Vagina (tissue), 2 donors: ENCODE measurements around the gene MAST2. TPM values are rescaled to one million over a fixed set of nuclear protein-coding genes. Genes with fewer than 3 reads are reported as not detected.
A peak's percentile ranks its signal among the peaks of the same experiment; 100 is the strongest.

ENCODE experiments used
- DNase-seq, 2 donors: peaks; one replicate each; pipeline ENCODE4 v3.0.0-alpha.2; 2017; ENCODE audit errors: extremely low spot score in 2 of 2
- H3K27ac ChIP-seq: fragments of 200-600 bp; sonication (generic); one replicate; pipeline ENCODE4 v1.5.1; 2019
- H3K27me3 ChIP-seq: fragments of 200-600 bp; sonication (generic); one replicate; pipeline ENCODE4 v1.5.1; 2019
- H3K36me3 ChIP-seq, 2 donors: fragments of 200-600 bp; sonication (generic); one replicate each; pipeline ENCODE4 v1.5.1; 2017 to 2019
- H3K4me1 ChIP-seq: fragments of 200-600 bp; sonication (generic); one replicate; pipeline ENCODE4 v1.5.1; 2019
- H3K4me3 ChIP-seq, 2 donors: fragments of 200-600 bp; sonication (generic); 1 replicate in 1 of 2; 2 replicates in 1 of 2; pipeline ENCODE4 v1.5.1; 2016 to 2019
- H3K9me3 ChIP-seq: fragments of 200-600 bp; sonication (generic); one replicate; pipeline ENCODE4 v1.5.1; 2019
- CTCF ChIP-seq, 3 experiments: fragments of 450-650 bp in 2 of 3; fragments of 200-600 bp in 1 of 3; sonication (generic) in 1 of 3; IDR thresholded peaks; one replicate each; pipeline ENCODE4 v1.5.1; 2017 to 2019; ENCODE audit warnings: antibody characterized with exemption in 3 of 3, mild to moderate bottlenecking in 2 of 3, moderate library complexity in 2 of 3
- POLR2A ChIP-seq, 2 donors: fragments of 450-650 bp; IDR thresholded peaks; one replicate each; pipeline ENCODE4 v1.6.1; 2017; ENCODE audit warnings: antibody characterized with exemption in 2 of 2, mild to moderate bottlenecking in 2 of 2, moderate library complexity in 2 of 2
- POLR2AphosphoS5 ChIP-seq, 2 donors: sonication (generic); formaldehyde crosslinking; IDR thresholded peaks; one replicate each; pipeline ENCODE4 v1.9.0; 2017; ENCODE audit warnings: antibody characterized with exemption in 2 of 2, mild to moderate bottlenecking in 2 of 2, low read depth in 1 of 2; ENCODE audit not compliant: insufficient read depth in 1 of 2
- intact Hi-C: fragments of 100-400 bp; cut with DNase I; formaldehyde crosslinking; loops from one replicate; pipeline ENCODE4 v1.15.1; 2023
- total RNA-seq: library from RNA; depleted of rRNA; stranded (reverse); fragments of >200 nt; gene quantifications from one replicate; pipeline ENCODE4 v1.2.3, GENCODE V29; 2016

Gene MAST2
- total RNA-seq, 1 donor from 2014 or later = 28.2 TPM

DNA sequence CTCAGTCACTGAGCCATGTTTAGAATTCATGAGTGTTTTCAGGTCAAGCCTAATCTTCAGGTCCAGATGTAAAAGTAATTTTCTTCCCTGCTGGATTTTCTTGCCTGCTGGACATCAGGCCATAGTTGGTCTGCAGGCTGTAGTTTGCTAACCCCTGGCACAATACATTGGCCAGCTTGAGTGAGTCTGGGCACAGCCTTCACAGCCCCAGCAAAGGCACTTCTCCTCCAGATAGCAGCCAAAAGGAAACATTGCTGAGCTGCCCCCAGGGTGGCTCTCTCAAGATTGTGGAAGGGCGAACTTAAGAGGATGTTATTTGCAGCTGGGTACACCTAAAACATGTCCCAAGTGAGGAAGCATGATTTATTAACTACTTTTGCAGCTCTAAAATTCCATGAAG is 202.2 kb downstream of the MAST2 start:
- no peaks in the 10 kb centered on the region for H3K9me3 ChIP-seq
- TF ChIP-seq POLR2AphosphoS5 (IDR thresholded peaks at IDR 0.05; ENCODE audit: insufficient read depth in 1 of 2, low read depth in 1 of 2) (no peak), CTCF (IDR thresholded peaks at IDR 0.05) (no peak), POLR2A (IDR thresholded peaks at IDR 0.05) (no peak)
- H3K36me3 ChIP-seq = peaks cover 0 to 39% of the 10 kb centered on the region in 2 donors
- no peak overlapping the region for H3K27ac ChIP-seq
- H3K27me3 ChIP-seq = no peaks in the 10 kb centered on the region
- no peak overlapping the region for H3K4me3 ChIP-seq
- peak in 1 of 2 donors; percentile 40 for DNase-seq
- intact Hi-C loops = no loop called here
- H3K4me1 ChIP-seq = no peaks in the 10 kb centered on the region

- Histone ChIP-seq H3K27ac (no peak overlapping the region), H3K4me3 (no peak overlapping the region), H3K27me3 (no peaks in the 10 kb centered on the region), H3K36me3 (peaks cover 0 to 39% of the 10 kb centered on the region in 2 donors), H3K4me1 (no peaks in the 10 kb centered on the region), H3K9me3 (no peaks in the 10 kb centered on the region)
- peak in 1 of 2 donors; percentile 6 for DNase-seq
- TF ChIP-seq POLR2A (IDR thresholded peaks at IDR 0.05) (no peak), CTCF (IDR thresholded peaks at IDR 0.05) (no peak), POLR2AphosphoS5 (IDR thresholded peaks at IDR 0.05; ENCODE audit: insufficient read depth in 1 of 2, low read depth in 1 of 2) (no peak)
- intact Hi-C loops = no loop called here
Observed at GRCh38 chr1:46008585-46008984, 205.2 kb downstream of the MAST2 start.

DNA sequence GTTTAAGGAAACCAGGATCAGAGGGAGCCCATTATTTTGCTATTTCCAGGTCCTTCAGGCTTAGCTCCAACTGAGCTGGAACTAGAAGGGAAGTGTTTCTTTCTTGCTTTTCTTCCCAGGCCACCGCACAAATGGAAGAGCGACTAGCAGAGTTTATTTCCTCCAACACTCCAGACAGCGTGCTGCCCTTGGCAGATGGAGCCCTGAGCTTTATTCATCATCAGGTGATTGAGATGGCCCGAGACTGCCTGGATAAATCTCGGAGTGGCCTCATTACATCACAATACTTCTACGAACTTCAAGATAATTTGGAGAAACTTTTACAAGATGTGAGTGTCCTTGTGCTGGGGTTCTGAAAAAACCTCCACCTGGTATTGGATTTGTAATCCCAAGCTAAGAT is 207.2 kb downstream of the MAST2 start:
- H3K4me1 ChIP-seq = no peaks in the 10 kb centered on the region
- no peak overlapping the region for H3K27ac ChIP-seq
- no peak overlapping the region for H3K4me3 ChIP-seq
- no peaks in the 10 kb centered on the region for H3K9me3 ChIP-seq
- H3K27me3 ChIP-seq = no peaks in the 10 kb centered on the region
- peaks cover 0 to 39% of the 10 kb centered on the region in 2 donors for H3K36me3 ChIP-seq
- intact Hi-C loops = no loop called here
- DNase-seq = peak in 1 of 2 donors; percentile 58
- TF ChIP-seq CTCF (IDR thresholded peaks at IDR 0.05) (no peak), POLR2A (IDR thresholded peaks at IDR 0.05) (no peak), POLR2AphosphoS5 (IDR thresholded peaks at IDR 0.05; ENCODE audit: insufficient read depth in 1 of 2, low read depth in 1 of 2) (no peak)

- TF ChIP-seq CTCF (IDR thresholded peaks at IDR 0.05) (no peak), POLR2AphosphoS5 (IDR thresholded peaks at IDR 0.05; ENCODE audit: insufficient read depth in 1 of 2, low read depth in 1 of 2) (no peak), POLR2A (IDR thresholded peaks at IDR 0.05) (no peak)
- no peaks in the 10 kb centered on the region for H3K27me3 ChIP-seq
- intact Hi-C loops = no loop called here
- DNase-seq = peak; percentile 64 to 69
- no peak overlapping the region for H3K27ac ChIP-seq
- H3K4me1 ChIP-seq = no peaks in the 10 kb centered on the region
- H3K4me3 ChIP-seq = no peak overlapping the region
- no peaks in the 10 kb centered on the region for H3K9me3 ChIP-seq
- H3K36me3 ChIP-seq = peaks cover 0 to 33% of the 10 kb centered on the region in 2 donors
Observed at GRCh38 chr1:46011121-46011695, 207.8 kb downstream of the MAST2 start.

- Histone ChIP-seq H3K9me3 (no peaks in the 10 kb centered on the region), H3K4me1 (no peaks in the 10 kb centered on the region), H3K36me3 (peaks cover 0 to 31% of the 10 kb centered on the region in 2 donors), H3K27ac (no peak overlapping the region), H3K4me3 (no peak overlapping the region), H3K27me3 (no peaks in the 10 kb centered on the region)
- no peak for DNase-seq
- intact Hi-C loops = no loop called here
- TF ChIP-seq POLR2AphosphoS5 (IDR thresholded peaks at IDR 0.05; ENCODE audit: insufficient read depth in 1 of 2, low read depth in 1 of 2) = no peak
- TF ChIP-seq CTCF (IDR thresholded peaks at IDR 0.05) = no peak
Observed at GRCh38 chr1:46012236-46012635, 208.8 kb downstream of the MAST2 start.
